Breast epithelium (tissue), 3 donors: Measurements from ENCODE around the gene SASH3.

ENCODE experiments used
- CTCF ChIP-seq, 3 donors: fragments of 450-650 bp; IDR thresholded peaks; one replicate each; pipeline ENCODE4 v1.5.1; 2016 to 2017; ENCODE audit warnings: antibody characterized with exemption in 3 of 3, mild to moderate bottlenecking in 3 of 3, moderate library complexity in 3 of 3
- POLR2A ChIP-seq: fragments of 450-650 bp; IDR thresholded peaks from one replicate; pipeline ENCODE4 v1.6.1; 2016; ENCODE audit warnings: antibody characterized with exemption, mild to moderate bottlenecking, moderate library complexity
- POLR2AphosphoS5 ChIP-seq, 3 donors: sonication (generic); formaldehyde crosslinking; IDR thresholded peaks; one replicate each; pipeline ENCODE4 v1.6.1; 2017; ENCODE audit warnings: antibody characterized with exemption in 3 of 3

GRCh38 chrX:129769467-129770154 is 10.1 kb upstream of the SASH3 start:
- TF ChIP-seq CTCF (IDR thresholded peaks at IDR 0.05) (no peak), POLR2AphosphoS5 (IDR thresholded peaks at IDR 0.05) (no peak), POLR2A (no peak)
